ENCODE measurements around the gene MBD5.

The MBD5 gene

GRCh38 chr2:148231858-148232257 is 211.0 kb downstream of the MBD5 start:
- no peak for DNase-seq

DNA sequence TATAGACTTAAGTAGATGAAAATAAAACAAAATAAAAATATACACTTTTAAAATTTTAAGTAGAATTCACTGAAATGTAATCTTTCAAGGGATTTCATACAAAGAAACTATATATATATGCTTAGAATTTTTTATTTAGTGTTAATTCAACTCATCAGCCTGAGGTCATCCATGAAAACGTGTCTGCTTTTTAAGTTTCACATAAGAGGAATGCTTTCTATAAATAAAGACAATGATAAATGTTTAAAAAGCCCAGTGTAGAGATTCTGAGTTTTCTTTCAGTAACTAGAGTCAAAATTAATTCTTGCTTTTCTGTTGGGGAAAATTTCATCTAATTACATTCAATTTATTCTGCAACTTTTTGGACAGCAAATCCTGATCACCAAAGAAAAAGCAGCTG is 213.3 kb downstream of the MBD5 start:
- DNase-seq = no peak

GRCh38 chr2:148237911-148238310 is 217.0 kb downstream of the MBD5 start:
- DNase-seq = no peak

DNA sequence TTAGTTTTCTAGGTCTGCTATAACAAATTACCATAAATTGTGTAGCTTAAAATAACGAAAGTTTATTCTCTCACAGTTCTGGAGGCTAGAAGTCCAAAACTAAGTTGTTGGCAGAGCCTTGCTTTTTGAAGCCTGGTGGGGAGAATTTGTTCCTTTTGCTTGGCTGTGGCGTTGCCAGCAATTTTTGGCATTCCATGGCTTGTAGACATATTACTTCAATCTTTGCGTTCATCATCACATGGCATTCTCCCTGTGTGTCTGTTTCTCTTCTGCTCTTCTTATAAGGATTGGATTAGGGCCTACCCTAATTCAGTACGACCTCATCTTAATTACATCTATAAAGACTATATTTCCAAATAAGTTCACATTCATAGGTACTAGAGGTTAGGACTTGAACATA is 217.7 kb downstream of the MBD5 start:
- no peak for DNase-seq

DNA sequence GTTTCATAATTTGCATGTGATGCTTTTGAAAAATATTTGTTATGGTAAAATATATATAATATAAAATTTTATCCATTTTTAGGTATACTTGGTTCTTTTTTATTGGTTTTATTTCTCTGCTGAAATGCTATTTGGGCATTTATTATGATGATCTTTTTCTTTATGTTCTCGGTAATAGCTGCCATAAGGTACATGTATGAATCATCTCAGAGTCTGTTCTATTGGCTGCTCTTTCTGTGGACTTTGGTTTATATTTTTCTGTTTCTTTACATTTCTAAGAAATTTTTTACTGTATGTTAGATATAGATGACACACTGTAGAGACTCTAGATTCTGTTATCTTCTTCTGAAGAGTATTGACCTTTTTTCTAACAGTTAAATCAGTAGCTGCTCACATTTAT is 219.9 kb downstream of the MBD5 start:
- DNase-seq = no peak

- no peak for DNase-seq
These were observed 223.9 kb downstream of the MBD5 start for GRCh38 chr2:148244593-148245292.

DNA sequence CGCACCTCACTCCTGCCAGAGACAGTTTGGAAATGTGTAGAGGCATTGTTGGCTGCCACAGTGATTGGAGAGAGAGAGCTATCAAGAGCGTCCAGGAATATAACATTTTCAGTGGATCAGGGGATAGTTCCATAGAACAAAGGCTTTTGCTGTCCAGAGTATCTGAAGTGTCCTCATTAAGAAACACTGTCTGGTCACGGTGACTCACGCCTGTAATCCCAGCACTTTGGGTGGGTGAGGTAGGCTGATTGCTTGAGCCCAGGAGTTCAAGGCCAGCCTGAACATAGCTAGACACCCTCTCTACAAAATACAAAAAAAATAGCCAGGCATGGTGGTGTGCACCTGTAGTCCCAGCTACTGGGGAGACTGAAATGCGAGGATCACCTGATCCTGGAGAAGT is 231.1 kb downstream of the MBD5 start:
- DNase-seq = no peak

DNA sequence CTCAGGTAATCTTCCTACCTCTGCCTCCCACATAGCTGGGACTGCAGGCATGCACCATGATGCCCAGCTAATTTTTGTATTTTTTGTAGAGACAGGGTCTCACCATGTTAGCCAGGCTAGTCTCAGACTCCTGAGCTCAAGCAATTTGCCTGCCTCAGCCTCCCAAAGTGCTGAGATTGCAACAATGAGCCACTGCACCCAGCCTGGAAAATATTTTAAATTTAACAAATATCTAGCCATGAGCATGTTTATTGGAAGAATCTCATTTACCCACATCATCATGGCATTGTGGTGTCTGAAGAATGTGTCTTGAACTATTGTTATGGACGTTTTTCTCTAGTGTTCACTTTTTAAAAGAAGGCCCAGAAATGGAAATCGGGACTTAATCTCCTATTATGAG is 231.8 kb downstream of the MBD5 start:
- no peak for DNase-seq

GRCh38 chr2:148253685-148254084 is 232.8 kb downstream of the MBD5 start:
- no peak for DNase-seq

DNA sequence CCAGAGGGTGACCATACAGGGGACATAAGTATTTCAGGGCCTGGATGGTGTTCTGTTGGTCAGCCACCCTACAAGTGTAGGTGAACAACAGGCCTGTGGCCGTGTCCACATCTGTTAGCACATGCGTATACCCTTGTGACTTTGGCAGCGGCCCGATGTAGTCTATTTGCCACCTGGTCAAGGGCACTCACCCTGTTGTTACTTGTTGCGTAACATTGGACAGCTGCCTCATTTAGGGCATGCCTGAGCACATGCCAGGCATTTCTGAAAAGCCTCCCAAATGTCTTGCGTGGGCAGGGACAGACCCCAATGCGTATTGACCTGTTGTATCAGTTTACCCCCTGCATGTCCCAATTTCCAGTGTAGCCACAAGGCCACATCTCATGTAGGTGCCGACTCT is 235.0 kb downstream of the MBD5 start:
- DNase-seq = no peak

- DNase-seq = no peak
These were observed 236.4 kb downstream of the MBD5 start for GRCh38 chr2:148257276-148257675.

- DNase-seq = no peak
These were observed 237.2 kb downstream of the MBD5 start for GRCh38 chr2:148258124-148258523.

DNA sequence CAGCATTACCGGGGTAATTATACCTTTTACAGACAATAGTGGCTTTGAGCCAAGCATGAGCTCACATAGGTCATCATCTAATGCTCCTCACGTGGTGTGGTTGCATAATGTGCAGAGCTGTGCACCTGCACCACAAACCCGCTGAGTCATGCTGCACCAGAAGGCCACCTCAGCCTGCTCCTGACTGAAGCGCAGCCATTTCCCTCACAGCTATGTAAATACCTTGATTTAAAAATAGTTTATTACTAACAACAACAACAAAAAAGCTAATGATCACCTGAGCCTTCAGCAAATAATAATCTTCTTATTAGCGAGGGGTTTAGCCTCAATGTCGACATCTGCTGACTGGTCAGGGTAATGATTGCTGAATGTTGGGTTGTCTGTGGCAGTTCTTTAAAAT is 238.8 kb downstream of the MBD5 start:
- no peak for DNase-seq

- no peak for DNase-seq
These were observed 243.0 kb downstream of the MBD5 start for GRCh38 chr2:148263890-148264289.

GRCh38 chr2:148273158-148273691 is 252.3 kb downstream of the MBD5 start:
- no peak for DNase-seq

- no peak for DNase-seq
These were observed 258.3 kb downstream of the MBD5 start for GRCh38 chr2:148279216-148279615.

DNA sequence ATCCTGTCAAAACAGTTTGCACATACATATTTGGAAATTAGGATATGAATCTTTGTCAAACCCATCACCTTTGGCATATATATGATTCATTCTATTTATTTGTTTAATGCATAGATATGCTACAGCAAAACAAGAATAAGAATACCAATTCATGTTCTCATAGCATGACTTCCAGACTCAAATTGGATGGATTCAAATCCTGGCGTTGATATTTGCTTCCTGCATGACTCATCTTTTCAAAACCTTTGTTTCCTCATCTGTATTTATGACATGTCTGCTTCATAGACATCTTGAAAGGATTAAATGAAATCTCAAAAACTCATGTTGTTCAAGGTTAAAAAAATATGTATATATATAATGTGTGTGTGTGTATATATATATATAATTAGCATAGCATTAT is 261.3 kb downstream of the MBD5 start:
- no peak for DNase-seq

DNA sequence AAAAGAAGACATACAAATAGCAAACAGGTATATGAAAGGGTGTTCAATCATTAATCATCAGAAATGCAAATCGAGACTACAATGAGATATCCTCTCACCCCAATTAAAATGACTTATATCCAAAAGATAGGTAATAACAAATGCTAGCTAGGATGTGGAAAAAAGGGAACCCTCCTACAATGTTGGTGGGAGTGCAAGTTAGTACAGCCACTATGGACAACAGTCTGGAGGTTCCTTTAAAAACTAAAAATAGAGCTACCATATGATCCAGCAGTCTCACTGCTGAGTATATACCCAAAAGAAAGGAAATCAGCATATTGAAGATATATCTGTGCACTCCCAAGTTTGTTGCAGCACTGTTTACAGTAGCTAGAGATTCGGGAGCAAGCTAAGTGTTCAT is 271.5 kb downstream of the MBD5 start:
- no peak for DNase-seq

DNA sequence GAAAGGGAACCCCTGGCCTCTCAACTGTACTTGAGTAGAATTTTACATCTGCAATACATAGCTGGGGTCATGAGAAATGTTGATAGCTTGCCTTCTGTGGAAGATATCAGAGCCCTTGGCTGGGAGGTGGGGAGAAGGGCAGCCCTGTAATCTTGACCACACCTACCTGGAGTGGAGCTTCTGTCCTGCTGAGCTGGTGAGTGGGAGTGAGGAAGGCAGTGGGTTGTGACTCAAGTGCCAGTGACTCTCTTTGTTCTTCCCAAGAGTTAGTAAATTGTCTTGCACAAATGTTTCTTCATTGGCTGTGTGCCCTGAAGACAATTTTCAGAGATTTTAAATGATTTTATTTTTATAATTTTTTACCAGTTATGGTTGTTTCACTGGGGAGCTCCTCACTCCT is 277.3 kb downstream of the MBD5 start:
- DNase-seq = no peak

GRCh38 chr2:148299616-148300015 is 278.7 kb downstream of the MBD5 start:
- DNase-seq = no peak

- no peak for DNase-seq
These were observed 279.7 kb downstream of the MBD5 start for GRCh38 chr2:148300544-148300943.

DNA sequence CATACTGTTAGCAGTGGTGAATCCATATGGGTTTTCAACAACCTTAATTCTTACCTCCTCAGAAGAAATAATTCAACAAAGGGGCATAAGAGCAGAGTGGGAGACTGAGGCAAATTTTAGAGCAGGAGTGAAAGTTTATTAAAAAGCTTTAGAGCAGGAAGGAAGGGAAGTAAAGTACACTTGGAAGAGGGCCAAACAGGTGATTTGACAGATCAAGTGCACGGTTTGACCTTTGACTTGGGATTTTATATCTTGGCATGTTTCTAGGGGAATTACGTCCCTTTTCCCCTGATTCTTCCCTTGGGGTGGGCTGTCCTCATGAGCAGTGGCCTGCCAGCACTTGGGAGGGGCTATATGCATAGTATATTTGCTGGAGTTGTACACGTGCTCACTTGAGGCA is 280.5 kb downstream of the MBD5 start:
- no peak for DNase-seq

- no peak for DNase-seq
These were observed 281.6 kb downstream of the MBD5 start for GRCh38 chr2:148302526-148302925.

- no peak for DNase-seq
These were observed 282.3 kb downstream of the MBD5 start for GRCh38 chr2:148303161-148303560.

- DNase-seq = no peak
These were observed 284.6 kb downstream of the MBD5 start for GRCh38 chr2:148305476-148305875.

Measured in effector CD4-positive, alpha-beta T cell (primary cell).